WTC11 (cell line): Measurements from ENCODE around the gene PHLPP1. TPM values are rescaled to one million over a fixed set of nuclear protein-coding genes. Genes with fewer than 3 reads are reported as not detected.

Experiments
- ATAC-seq: fragments of 200-7000 bp; cut with Tn5 transposase; 2 replicates; pipeline ENCODE4 v1.10.0; 2021; ENCODE audit warnings: mild to moderate bottlenecking, moderate library complexity
- CTCF ChIA-PET: fragments of 300-600 bp; sonication (Branson Sonifier 250); formaldehyde crosslinking; loops from one replicate; lab custom pipeline; 2021; ENCODE audit warnings: antibody characterized with exemption; lab: Charles Lee
- POLR2A ChIA-PET: fragments of 350-600 bp; sonication (Branson Sonifier 250); formaldehyde crosslinking; loops from one replicate; lab custom pipeline; 2021; ENCODE audit warnings: antibody characterized with exemption; lab: Charles Lee
- DNase-seq: peaks from one replicate; pipeline ENCODE4 v3.0.0; 2021; ENCODE audit warnings: low spot score
- H3K27ac Mint-ChIP-seq: 2 replicates; pipeline ENCODE4 v1.8.0; 2021; ENCODE audit warnings: mixed read lengths
- H3K27me3 Mint-ChIP-seq: 2 replicates; pipeline ENCODE4 v1.8.0; 2021; ENCODE audit warnings: low read depth, mild to moderate bottlenecking, moderate library complexity, mixed read lengths
- H3K36me3 Mint-ChIP-seq: 2 replicates; pipeline ENCODE4 v1.8.0; 2021; ENCODE audit warnings: mixed read lengths
- H3K4me1 Mint-ChIP-seq: 2 replicates; pipeline ENCODE4 v1.8.0; 2022; ENCODE audit warnings: mixed read lengths
- H3K4me3 Mint-ChIP-seq: 2 replicates; pipeline ENCODE4 v1.8.0; 2021; ENCODE audit warnings: mild to moderate bottlenecking, moderate library complexity, mixed read lengths
- H3K9me3 Mint-ChIP-seq: 2 replicates; pipeline ENCODE4 v1.8.0; 2021; ENCODE audit warnings: mixed read lengths
- CBFB ChIP-seq: sonication (generic); formaldehyde crosslinking; IDR thresholded peaks from 2 replicates; pipeline ENCODE4 v1.8.1; 2022; ENCODE audit warnings: mild to moderate bottlenecking, low read depth, missing genetic modification reagents
- ESRRA ChIP-seq: sonication (generic); formaldehyde crosslinking; IDR thresholded peaks from 2 replicates; pipeline ENCODE4 v1.8.1; 2022; ENCODE audit warnings: mild to moderate bottlenecking, missing genetic modification reagents, borderline replicate concordance
- ETV6 ChIP-seq: sonication (generic); formaldehyde crosslinking; IDR thresholded peaks from 2 replicates; pipeline ENCODE4 v1.8.1; 2022; ENCODE audit warnings: mild to moderate bottlenecking, missing genetic modification reagents
- FOXJ3 ChIP-seq: sonication (generic); formaldehyde crosslinking; IDR thresholded peaks from 2 replicates; pipeline ENCODE4 v1.9.0; 2021; ENCODE audit warnings: missing genetic modification reagents, mild to moderate bottlenecking, borderline replicate concordance
- NFE2L1 ChIP-seq: sonication (generic); formaldehyde crosslinking; IDR thresholded peaks from 2 replicates; pipeline ENCODE4 v1.8.1; 2023; ENCODE audit warnings: missing genetic modification reagents
- SP1 ChIP-seq: sonication (generic); formaldehyde crosslinking; conservative IDR thresholded peaks from 2 replicates; pipeline ENCODE4 v1.8.1; 2022; ENCODE audit warnings: missing genetic modification reagents
- ZNF121 ChIP-seq: sonication (generic); formaldehyde crosslinking; IDR thresholded peaks from 2 replicates; pipeline ENCODE4 v1.8.0; 2023; ENCODE audit warnings: missing genetic modification reagents
- ZNF219 ChIP-seq: sonication (generic); formaldehyde crosslinking; IDR thresholded peaks from 2 replicates; pipeline ENCODE4 v1.8.0; 2023; ENCODE audit warnings: missing genetic modification reagents, mild to moderate bottlenecking, borderline replicate concordance
- ZNF263 ChIP-seq: sonication (generic); formaldehyde crosslinking; IDR thresholded peaks from 2 replicates; pipeline ENCODE4 v1.8.1; 2022; ENCODE audit warnings: low read depth, mild to moderate bottlenecking, moderate library complexity, missing genetic modification reagents
- ZNF396 ChIP-seq: fragments of 250-450 bp; sonication (Bioruptor Pico); IDR thresholded peaks from 2 replicates; pipeline ENCODE4 v1.8.0; 2021; ENCODE audit warnings: mild to moderate bottlenecking, moderate library complexity, borderline replicate concordance
- ZNF423 ChIP-seq: fragments of 250-450 bp; sonication (Bioruptor Pico); IDR thresholded peaks from 2 replicates; pipeline ENCODE4 v2.1.2; 2022; ENCODE audit warnings: mild to moderate bottlenecking, moderate library complexity
- total RNA-seq: library from RNA; stranded (reverse); gene quantifications from 3 replicates; pipeline ENCODE4 v1.2.3, GENCODE V29; 2021
- TF ChIP-seq, protein P1 (sequence below): sonication (generic); formaldehyde crosslinking; IDR thresholded peaks from 2 replicates; pipeline ENCODE4 v1.8.0; 2023; ENCODE audit warnings: missing genetic modification reagents, mild to moderate bottlenecking, borderline replicate concordance
- TF ChIP-seq, protein P2 (sequence below): sonication (generic); formaldehyde crosslinking; IDR thresholded peaks from 2 replicates; pipeline ENCODE4 v1.8.0; 2022; ENCODE audit warnings: mild to moderate bottlenecking, missing genetic modification reagents
- TF ChIP-seq, protein P3 (sequence below): sonication (generic); formaldehyde crosslinking; IDR thresholded peaks from 2 replicates; pipeline ENCODE4 v1.8.1; 2023; ENCODE audit warnings: mild to moderate bottlenecking, missing genetic modification reagents, moderate library complexity
- TF ChIP-seq, protein P4 (sequence below): fragments of 250-450 bp; sonication (Bioruptor Pico); IDR thresholded peaks from 2 replicates; pipeline ENCODE4 v1.9.0; 2021; ENCODE audit warnings: mild to moderate bottlenecking
- TF ChIP-seq, protein P5 (sequence below): sonication (generic); formaldehyde crosslinking; IDR thresholded peaks from 2 replicates; pipeline ENCODE4 v1.8.0; 2023; ENCODE audit warnings: missing genetic modification reagents

The PHLPP1 gene
- total RNA-seq, 1 experiment from 2014 or later, result 52.0 TPM

DNA sequence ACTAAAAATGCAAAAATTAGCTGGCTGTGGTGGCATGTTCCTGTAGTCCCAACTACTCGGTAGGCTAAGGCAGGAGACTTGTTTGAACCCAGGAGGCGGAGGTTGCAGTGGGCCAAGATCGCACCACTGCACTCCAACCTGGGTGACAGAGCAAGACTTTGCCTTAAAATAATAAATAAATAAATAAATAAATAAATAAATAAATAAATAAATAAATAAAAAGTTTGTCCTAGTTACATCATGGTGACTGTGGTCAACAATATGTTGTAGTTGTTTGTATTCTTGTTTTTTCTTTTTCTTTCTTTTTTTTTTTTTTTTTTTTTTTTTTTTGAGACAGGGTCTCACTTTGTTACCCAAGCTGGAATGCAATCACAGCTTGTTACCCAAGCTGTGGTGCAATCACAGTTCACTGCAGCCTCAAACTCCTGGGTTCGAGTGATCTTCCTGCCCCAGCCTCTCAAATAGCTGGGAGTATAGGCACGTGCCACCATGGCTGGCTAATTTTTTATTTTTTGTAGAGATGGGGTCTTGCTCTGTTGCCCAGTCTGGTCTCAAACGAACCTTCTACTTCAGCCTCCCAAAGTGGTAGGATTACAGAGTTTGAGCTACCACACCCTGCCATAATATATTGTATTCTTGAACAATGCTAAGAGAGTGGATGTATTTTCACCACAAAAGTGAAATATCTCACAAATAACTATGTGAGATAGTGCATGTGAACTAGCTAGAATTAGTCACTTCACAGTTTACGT lies 185.0 kb downstream of the PHLPP1 start:
- ChIA-PET CTCF (no interaction called here), POLR2A (interaction anchor here (0.6 kb wide), 1 partner anchor 106 kb away, joined by 7 read pairs; no protein-coding TSS in a partner anchor)
- peaks cover 32% of the 10 kb centered on the region for H3K4me1 Mint-ChIP-seq
- ATAC-seq (no peak), DNase-seq (no peak)
- no peak overlapping the region for H3K4me3 Mint-ChIP-seq
- H3K27ac Mint-ChIP-seq, result no peak overlapping the region
- H3K9me3 Mint-ChIP-seq, result no peaks in the 10 kb centered on the region
- TF ChIP-seq, protein P1, sequence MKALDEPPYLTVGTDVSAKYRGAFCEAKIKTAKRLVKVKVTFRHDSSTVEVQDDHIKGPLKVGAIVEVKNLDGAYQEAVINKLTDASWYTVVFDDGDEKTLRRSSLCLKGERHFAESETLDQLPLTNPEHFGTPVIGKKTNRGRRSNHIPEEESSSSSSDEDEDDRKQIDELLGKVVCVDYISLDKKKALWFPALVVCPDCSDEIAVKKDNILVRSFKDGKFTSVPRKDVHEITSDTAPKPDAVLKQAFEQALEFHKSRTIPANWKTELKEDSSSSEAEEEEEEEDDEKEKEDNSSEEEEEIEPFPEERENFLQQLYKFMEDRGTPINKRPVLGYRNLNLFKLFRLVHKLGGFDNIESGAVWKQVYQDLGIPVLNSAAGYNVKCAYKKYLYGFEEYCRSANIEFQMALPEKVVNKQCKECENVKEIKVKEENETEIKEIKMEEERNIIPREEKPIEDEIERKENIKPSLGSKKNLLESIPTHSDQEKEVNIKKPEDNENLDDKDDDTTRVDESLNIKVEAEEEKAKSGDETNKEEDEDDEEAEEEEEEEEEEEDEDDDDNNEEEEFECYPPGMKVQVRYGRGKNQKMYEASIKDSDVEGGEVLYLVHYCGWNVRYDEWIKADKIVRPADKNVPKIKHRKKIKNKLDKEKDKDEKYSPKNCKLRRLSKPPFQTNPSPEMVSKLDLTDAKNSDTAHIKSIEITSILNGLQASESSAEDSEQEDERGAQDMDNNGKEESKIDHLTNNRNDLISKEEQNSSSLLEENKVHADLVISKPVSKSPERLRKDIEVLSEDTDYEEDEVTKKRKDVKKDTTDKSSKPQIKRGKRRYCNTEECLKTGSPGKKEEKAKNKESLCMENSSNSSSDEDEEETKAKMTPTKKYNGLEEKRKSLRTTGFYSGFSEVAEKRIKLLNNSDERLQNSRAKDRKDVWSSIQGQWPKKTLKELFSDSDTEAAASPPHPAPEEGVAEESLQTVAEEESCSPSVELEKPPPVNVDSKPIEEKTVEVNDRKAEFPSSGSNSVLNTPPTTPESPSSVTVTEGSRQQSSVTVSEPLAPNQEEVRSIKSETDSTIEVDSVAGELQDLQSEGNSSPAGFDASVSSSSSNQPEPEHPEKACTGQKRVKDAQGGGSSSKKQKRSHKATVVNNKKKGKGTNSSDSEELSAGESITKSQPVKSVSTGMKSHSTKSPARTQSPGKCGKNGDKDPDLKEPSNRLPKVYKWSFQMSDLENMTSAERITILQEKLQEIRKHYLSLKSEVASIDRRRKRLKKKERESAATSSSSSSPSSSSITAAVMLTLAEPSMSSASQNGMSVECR (CRISPR knock-in tag), result no peak
- TF ChIP-seq FOXJ3 (CRISPR knock-in tag), result no peak
- no peak for TF ChIP-seq ZNF263 (CRISPR knock-in tag)
- TF ChIP-seq ZNF121 (CRISPR knock-in tag), result peak; percentile 83
- no peaks in the 10 kb centered on the region for H3K27me3 Mint-ChIP-seq
- H3K36me3 Mint-ChIP-seq, result peaks cover 56% of the 10 kb centered on the region

DNA sequence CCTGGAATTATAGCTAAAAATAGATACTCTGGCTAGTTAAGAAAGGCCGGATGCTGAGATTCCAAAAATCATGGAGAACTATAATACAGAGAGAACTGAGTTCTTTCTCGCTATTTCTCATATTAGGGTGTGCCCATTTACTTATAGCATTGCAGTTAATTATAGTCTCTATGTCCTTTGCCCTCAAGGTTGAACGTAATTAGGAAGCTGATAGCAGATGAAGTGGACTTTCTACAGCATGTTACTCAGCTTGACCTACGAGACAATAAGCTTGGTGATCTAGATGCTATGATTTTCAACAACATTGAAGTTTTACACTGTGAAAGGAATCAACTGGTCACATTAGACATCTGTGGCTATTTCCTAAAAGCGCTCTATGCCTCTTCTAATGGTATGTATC lies 187.4 kb downstream of the PHLPP1 start:
- DNase-seq (no peak), ATAC-seq (no peak)
- H3K27ac Mint-ChIP-seq, result peak overlapping the region; percentile 38
- CTCF ChIA-PET, result no interaction called here
- POLR2A ChIA-PET, result no interaction called here
- H3K9me3 Mint-ChIP-seq, result no peaks in the 10 kb centered on the region
- no peak overlapping the region for H3K4me3 Mint-ChIP-seq
- H3K27me3 Mint-ChIP-seq, result no peaks in the 10 kb centered on the region
- TF ChIP-seq, protein P2, sequence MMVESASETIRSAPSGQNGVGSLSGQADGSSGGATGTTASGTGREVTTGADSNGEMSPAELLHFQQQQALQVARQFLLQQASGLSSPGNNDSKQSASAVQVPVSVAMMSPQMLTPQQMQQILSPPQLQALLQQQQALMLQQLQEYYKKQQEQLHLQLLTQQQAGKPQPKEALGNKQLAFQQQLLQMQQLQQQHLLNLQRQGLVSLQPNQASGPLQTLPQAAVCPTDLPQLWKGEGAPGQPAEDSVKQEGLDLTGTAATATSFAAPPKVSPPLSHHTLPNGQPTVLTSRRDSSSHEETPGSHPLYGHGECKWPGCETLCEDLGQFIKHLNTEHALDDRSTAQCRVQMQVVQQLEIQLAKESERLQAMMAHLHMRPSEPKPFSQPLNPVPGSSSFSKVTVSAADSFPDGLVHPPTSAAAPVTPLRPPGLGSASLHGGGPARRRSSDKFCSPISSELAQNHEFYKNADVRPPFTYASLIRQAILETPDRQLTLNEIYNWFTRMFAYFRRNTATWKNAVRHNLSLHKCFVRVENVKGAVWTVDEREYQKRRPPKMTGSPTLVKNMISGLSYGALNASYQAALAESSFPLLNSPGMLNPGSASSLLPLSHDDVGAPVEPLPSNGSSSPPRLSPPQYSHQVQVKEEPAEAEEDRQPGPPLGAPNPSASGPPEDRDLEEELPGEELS (CRISPR knock-in tag), result no peak
- TF ChIP-seq NFE2L1 (CRISPR knock-in tag), result no peak
- no peak for TF ChIP-seq CBFB (CRISPR knock-in tag)
- TF ChIP-seq, protein P3, sequence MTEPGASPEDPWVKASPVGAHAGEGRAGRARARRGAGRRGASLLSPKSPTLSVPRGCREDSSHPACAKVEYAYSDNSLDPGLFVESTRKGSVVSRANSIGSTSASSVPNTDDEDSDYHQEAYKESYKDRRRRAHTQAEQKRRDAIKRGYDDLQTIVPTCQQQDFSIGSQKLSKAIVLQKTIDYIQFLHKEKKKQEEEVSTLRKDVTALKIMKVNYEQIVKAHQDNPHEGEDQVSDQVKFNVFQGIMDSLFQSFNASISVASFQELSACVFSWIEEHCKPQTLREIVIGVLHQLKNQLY (CRISPR knock-in tag), result no peak
- TF ChIP-seq SP1 (CRISPR knock-in tag), result no peak
- no peak for TF ChIP-seq ZNF219 (CRISPR knock-in tag)
- TF ChIP-seq, protein P4, sequence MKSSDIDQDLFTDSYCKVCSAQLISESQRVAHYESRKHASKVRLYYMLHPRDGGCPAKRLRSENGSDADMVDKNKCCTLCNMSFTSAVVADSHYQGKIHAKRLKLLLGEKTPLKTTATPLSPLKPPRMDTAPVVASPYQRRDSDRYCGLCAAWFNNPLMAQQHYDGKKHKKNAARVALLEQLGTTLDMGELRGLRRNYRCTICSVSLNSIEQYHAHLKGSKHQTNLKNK (CRISPR knock-in tag), result no peak
- H3K36me3 Mint-ChIP-seq, result peaks cover 40% of the 10 kb centered on the region
- peaks cover 33% of the 10 kb centered on the region for H3K4me1 Mint-ChIP-seq

DNA sequence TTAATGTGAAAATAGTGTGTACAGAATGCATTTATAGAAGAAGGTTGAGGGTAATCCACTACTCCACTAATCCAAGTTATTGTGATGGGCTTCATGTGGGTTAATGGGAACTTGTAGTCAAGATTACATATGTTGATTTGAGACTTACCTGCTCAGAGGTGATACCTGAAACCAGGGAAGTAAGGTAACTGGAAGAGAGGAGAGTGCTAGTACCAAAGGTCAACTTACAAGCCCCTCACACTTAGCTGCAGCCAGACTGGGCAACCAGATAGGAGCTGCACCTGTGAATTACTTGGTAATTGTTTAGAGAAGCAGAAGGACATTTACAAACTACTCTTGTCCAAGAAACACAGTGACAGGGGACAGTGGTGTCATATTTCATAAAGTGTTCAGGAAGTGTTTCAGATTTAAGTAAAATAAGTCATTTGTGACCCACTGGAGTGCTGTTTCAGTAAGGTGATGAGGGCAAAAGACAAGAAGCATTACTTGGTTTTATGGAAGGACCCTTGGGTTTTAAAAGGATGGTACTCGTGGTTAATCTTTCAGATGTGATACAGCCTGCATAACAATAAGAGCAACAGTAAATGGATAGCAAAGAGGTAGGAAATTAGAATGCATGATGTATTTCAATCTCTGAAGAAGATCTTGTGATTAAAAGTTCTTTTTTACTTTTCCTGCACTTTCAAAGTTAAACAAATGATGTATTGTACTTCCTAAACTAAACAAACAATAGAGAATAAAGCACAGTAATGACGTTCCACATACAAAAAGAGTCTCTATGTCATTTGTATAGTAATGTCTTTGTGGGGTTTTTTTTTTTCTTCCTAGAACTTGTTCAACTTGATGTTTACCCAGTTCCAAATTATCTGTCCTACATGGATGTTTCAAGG lies 189.3 kb downstream of the PHLPP1 start:
- Mint-ChIP-seq H3K27ac (peak overlapping the region; percentile 19), H3K9me3 (no peaks in the 10 kb centered on the region), H3K27me3 (no peaks in the 10 kb centered on the region), H3K36me3 (peaks cover 26% of the 10 kb centered on the region), H3K4me3 (no peak overlapping the region), H3K4me1 (peaks cover 33% of the 10 kb centered on the region)
- ChIA-PET POLR2A (interaction anchor here (0.5 kb wide), 1 partner anchor 24 kb away, joined by 3 read pairs; no protein-coding TSS in a partner anchor), CTCF (no interaction called here)
- ATAC-seq (peak; percentile 52), DNase-seq (no peak)
- no peak for TF ChIP-seq ZNF423 (CRISPR knock-in tag)
- TF ChIP-seq ETV6, result no peak
- TF ChIP-seq ESRRA (CRISPR knock-in tag), result no peak
- no peak for TF ChIP-seq ZNF396 (CRISPR knock-in tag)
- TF ChIP-seq, protein P2 (CRISPR knock-in tag), result no peak
- TF ChIP-seq, protein P5, sequence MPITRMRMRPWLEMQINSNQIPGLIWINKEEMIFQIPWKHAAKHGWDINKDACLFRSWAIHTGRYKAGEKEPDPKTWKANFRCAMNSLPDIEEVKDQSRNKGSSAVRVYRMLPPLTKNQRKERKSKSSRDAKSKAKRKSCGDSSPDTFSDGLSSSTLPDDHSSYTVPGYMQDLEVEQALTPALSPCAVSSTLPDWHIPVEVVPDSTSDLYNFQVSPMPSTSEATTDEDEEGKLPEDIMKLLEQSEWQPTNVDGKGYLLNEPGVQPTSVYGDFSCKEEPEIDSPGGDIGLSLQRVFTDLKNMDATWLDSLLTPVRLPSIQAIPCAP (CRISPR knock-in tag), result no peak
